Neural cell (in vitro differentiated cells): ENCODE results near the gene GLT1D1. TPM values are rescaled to one million over a fixed set of nuclear protein-coding genes. Genes with fewer than 3 reads are reported as not detected.

Experiments used
- H2AFZ ChIP-seq: fragments of 200-600, 300-800 bp; sonication (generic), shearing (Covaris generic); 2 replicates; pipeline ENCODE4 v1.6.0; 2014; ENCODE audit warnings: low read depth, mild to moderate bottlenecking, antibody characterized with exemption, low read length, moderate library complexity
- H3F3A ChIP-seq: fragments of 200-600 bp; shearing (Covaris generic); 2 replicates; pipeline ENCODE4 v1.6.1; 2016; ENCODE audit warnings: mild to moderate bottlenecking, moderate library complexity, mixed read lengths, antibody characterized with exemption, low read length; ENCODE audit not compliant: insufficient read depth, poor library complexity, severe bottlenecking
- H3K27ac ChIP-seq: fragments of 200-600, 300-800 bp; sonication (generic), shearing (Covaris generic); 2 replicates; pipeline ENCODE4 v1.5.1; 2014; ENCODE audit warnings: mild to moderate bottlenecking, low read length, moderate library complexity
- H3K27me3 ChIP-seq: fragments of 300-800, 200-600 bp; sonication (generic), shearing (Covaris generic); 2 replicates; pipeline ENCODE4 v1.6.0; 2014; ENCODE audit warnings: mild to moderate bottlenecking, low read depth, low read length, moderate library complexity; ENCODE audit not compliant: insufficient read depth
- H3K36me3 ChIP-seq: fragments of 300-800, 200-600 bp; sonication (generic), shearing (Covaris generic); 2 replicates; pipeline ENCODE4 v1.5.1; 2014; ENCODE audit warnings: mild to moderate bottlenecking, antibody characterized with exemption, low read length, moderate library complexity; ENCODE audit not compliant: insufficient read depth
- H3K4me2 ChIP-seq: fragments of 300-800, 200-600 bp; sonication (generic), shearing (Covaris generic); 2 replicates; pipeline ENCODE4 v1.6.0; 2014; ENCODE audit warnings: mild to moderate bottlenecking, low read length
- H3K4me3 ChIP-seq: fragments of 300-800, 200-600 bp; sonication (generic), shearing (Covaris generic); 2 replicates; pipeline ENCODE4 v1.5.1; 2014; ENCODE audit warnings: mild to moderate bottlenecking, low read length, moderate library complexity
- H3K79me2 ChIP-seq: fragments of 200-600 bp; shearing (Covaris generic); replicated peaks from 2 replicates; pipeline ENCODE4 v1.6.0; 2014; ENCODE audit warnings: mild to moderate bottlenecking, low read length, moderate library complexity; ENCODE audit not compliant: insufficient read depth
- H3K9ac ChIP-seq: fragments of 300-800, 200-600 bp; sonication (generic), shearing (Covaris generic); 2 replicates; pipeline ENCODE4 v1.6.1; 2016; ENCODE audit warnings: mild to moderate bottlenecking, low read length, mixed read lengths
- H3K9me2 ChIP-seq: fragments of 200-600 bp; shearing (Covaris generic); 2 replicates; pipeline ENCODE4 v1.6.1; 2016; ENCODE audit warnings: mild to moderate bottlenecking, low read length, mixed read lengths; ENCODE audit not compliant: insufficient read depth
- H3K9me3 ChIP-seq: fragments of 200-600, 300-800 bp; sonication (generic), shearing (Covaris generic); 2 replicates; pipeline ENCODE4 v1.6.1; 2016; ENCODE audit warnings: mild to moderate bottlenecking, mixed run types, low read length, moderate library complexity, mixed read lengths
- H4K20me1 ChIP-seq: fragments of 200-600 bp; shearing (Covaris generic); 2 replicates; pipeline ENCODE4 v1.6.1; 2016; ENCODE audit warnings: mild to moderate bottlenecking, mixed run types; ENCODE audit not compliant: insufficient read depth
- EP300 ChIP-seq: fragments of 450-650 bp; conservative IDR thresholded peaks from 2 replicates; pipeline ENCODE4 v1.6.1; 2014; ENCODE audit warnings: antibody characterized with exemption, mild to moderate bottlenecking, moderate library complexity; ENCODE audit not compliant: poor library complexity, severe bottlenecking
- EZH2 ChIP-seq: fragments of 200-600, 300-800 bp; shearing (Covaris generic), sonication (generic); IDR thresholded peaks from 2 replicates; pipeline ENCODE4 v1.6.1; 2014; ENCODE audit warnings: antibody characterized with exemption, low read length, borderline replicate concordance, mild to moderate bottlenecking; ENCODE audit not compliant: insufficient read depth, poor library complexity, severe bottlenecking
- MXI1 ChIP-seq: fragments of 450-650 bp; conservative IDR thresholded peaks from 2 replicates; pipeline ENCODE4 v1.6.1; 2014; ENCODE audit warnings: antibody characterized with exemption, mild to moderate bottlenecking; ENCODE audit not compliant: poor library complexity, severe bottlenecking
- RAD21 ChIP-seq: fragments of 450-650 bp; conservative IDR thresholded peaks from 2 replicates; pipeline ENCODE4 v1.6.1; 2014; ENCODE audit warnings: antibody characterized with exemption, mild to moderate bottlenecking, moderate library complexity
- SMC3 ChIP-seq: fragments of 450-650 bp; conservative IDR thresholded peaks from 2 replicates; pipeline ENCODE4 v1.6.1; 2014; ENCODE audit warnings: antibody characterized with exemption, mild to moderate bottlenecking, moderate library complexity; ENCODE audit not compliant: poor library complexity
- TAF1 ChIP-seq: IDR thresholded peaks from 2 replicates; pipeline ENCODE4 v1.6.1; 2012; ENCODE audit warnings: low read depth
- polyA plus RNA-seq: library from polyadenylated mRNA; depleted of rRNA; stranded (reverse); fragments of >200 nt; gene quantifications from 2 replicates; pipeline ENCODE4 v1.2.3, GENCODE V29; 2014
- TF ChIP-seq, protein P1 (sequence below): fragments of 450-650 bp; IDR thresholded peaks from 2 replicates; pipeline ENCODE4 v1.5.1; 2014; ENCODE audit warnings: antibody characterized with exemption, mild to moderate bottlenecking, moderate library complexity; ENCODE audit not compliant: poor library complexity, severe bottlenecking
- TF ChIP-seq, protein P2 (sequence below): IDR thresholded peaks from 2 replicates; pipeline ENCODE4 v1.6.1; 2012; ENCODE audit warnings: borderline replicate concordance

Gene GLT1D1
- polyA plus RNA-seq, 1 donor from 2014 or later: 3.9 TPM

DNA sequence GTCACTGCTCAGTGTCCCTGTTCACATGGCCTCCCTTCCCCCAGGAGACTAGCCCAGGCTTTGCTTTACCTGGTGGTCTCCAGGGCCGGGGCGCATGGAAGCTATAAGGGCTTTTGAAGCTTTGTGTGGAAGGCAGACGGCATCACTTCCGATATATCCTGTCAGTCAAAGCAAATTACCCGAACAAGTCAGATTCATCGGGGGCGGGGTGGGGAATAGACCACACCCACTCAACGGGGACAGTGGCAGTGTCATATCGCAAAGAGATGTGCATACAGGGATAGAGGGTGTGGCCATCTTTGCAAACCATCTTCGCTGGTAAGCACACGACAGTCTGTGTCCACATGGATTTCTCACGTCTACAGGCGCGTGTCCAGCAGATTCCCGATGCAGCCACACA, 127.3 kb downstream of the GLT1D1 start:
- no peak overlapping the region for H2AFZ ChIP-seq
- no peak for TF ChIP-seq RAD21
- no peaks in the 10 kb centered on the region for H3K27me3 ChIP-seq
- H3K36me3 ChIP-seq: no peaks in the 10 kb centered on the region
- H3K79me2 ChIP-seq: no peaks in the 10 kb centered on the region
- no peaks in the 10 kb centered on the region for H3K9me3 ChIP-seq
- no peaks in the 10 kb centered on the region for H3K9me2 ChIP-seq
- H3K4me3 ChIP-seq: no peak overlapping the region
- H4K20me1 ChIP-seq: no peaks in the 10 kb centered on the region
- no peak overlapping the region for H3K27ac ChIP-seq
- no peaks in the 10 kb centered on the region for H3F3A ChIP-seq
- no peak overlapping the region for H3K9ac ChIP-seq
- H3K4me2 ChIP-seq: no peak overlapping the region

DNA sequence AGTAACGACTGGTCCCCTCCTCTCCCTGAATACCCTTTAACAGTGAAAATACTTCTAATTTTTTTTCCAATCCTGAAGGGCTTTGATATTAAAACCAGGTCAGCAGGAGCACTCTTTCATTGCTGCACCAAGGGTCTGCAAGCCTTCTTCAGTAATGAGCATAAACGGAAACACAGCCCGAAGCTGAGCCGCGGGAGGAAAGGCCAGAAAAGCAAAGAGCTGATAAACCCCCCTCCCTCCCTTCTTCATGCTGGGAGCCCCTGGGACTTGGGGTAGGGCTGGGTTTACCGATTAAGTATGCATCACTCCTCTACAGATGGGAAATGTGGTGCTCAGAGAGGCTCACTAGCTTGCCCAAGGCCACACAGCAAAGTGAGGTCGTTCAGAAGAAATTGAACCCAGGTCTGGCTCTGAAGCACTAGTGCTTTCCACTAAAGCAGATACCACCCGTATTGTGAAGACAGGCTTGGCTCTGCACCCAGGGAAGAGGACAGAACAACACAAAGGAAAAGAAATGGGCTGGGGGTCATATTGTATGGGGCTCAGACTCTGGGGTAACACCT, 128.8 kb downstream of the GLT1D1 start:
- H3K36me3 ChIP-seq: no peaks in the 10 kb centered on the region
- H3K4me2 ChIP-seq: no peak overlapping the region
- no peak overlapping the region for H3K27ac ChIP-seq
- H3K4me3 ChIP-seq: no peak overlapping the region
- no peaks in the 10 kb centered on the region for H3K9me2 ChIP-seq
- H3K9ac ChIP-seq: no peak overlapping the region
- no peak overlapping the region for H2AFZ ChIP-seq
- no peak for TF ChIP-seq EZH2
- TF ChIP-seq SMC3: no peak
- H4K20me1 ChIP-seq: no peaks in the 10 kb centered on the region
- H3K27me3 ChIP-seq: no peaks in the 10 kb centered on the region
- no peaks in the 10 kb centered on the region for H3K9me3 ChIP-seq
- no peaks in the 10 kb centered on the region for H3K79me2 ChIP-seq
- H3F3A ChIP-seq: no peaks in the 10 kb centered on the region

DNA sequence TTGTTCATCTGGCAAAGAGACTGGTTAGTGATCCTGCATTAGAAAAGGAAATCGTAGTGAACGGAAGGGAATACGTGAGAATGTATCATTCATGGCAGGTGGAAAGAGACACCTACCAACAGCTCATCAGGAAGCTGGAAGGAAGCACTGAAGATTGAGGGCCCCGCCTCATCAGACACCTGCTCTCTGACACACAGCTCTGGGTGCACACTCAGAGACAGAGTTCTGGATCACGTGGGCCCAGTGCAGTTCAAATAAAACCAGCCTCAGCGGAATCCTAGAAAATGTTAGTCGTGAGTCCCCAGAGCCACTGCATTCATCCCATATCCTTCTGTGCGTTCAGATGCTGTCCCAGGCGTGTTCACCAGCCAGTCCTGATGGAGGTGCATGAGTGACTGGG, 129.7 kb downstream of the GLT1D1 start:
- Histone ChIP-seq H3K9me2 (no peaks in the 10 kb centered on the region), H4K20me1 (no peaks in the 10 kb centered on the region), H3K27me3 (no peaks in the 10 kb centered on the region), H3K4me3 (no peak overlapping the region), H3F3A (no peaks in the 10 kb centered on the region), H2AFZ (no peak overlapping the region), H3K27ac (no peak overlapping the region), H3K4me2 (no peak overlapping the region), H3K79me2 (no peaks in the 10 kb centered on the region), H3K9me3 (no peaks in the 10 kb centered on the region), H3K9ac (no peak overlapping the region), H3K36me3 (no peaks in the 10 kb centered on the region)
- TF ChIP-seq RAD21 (no peak), EP300 (no peak), TAF1 (no peak), EZH2 (no peak), MXI1 (no peak)
- TF ChIP-seq, protein P1, sequence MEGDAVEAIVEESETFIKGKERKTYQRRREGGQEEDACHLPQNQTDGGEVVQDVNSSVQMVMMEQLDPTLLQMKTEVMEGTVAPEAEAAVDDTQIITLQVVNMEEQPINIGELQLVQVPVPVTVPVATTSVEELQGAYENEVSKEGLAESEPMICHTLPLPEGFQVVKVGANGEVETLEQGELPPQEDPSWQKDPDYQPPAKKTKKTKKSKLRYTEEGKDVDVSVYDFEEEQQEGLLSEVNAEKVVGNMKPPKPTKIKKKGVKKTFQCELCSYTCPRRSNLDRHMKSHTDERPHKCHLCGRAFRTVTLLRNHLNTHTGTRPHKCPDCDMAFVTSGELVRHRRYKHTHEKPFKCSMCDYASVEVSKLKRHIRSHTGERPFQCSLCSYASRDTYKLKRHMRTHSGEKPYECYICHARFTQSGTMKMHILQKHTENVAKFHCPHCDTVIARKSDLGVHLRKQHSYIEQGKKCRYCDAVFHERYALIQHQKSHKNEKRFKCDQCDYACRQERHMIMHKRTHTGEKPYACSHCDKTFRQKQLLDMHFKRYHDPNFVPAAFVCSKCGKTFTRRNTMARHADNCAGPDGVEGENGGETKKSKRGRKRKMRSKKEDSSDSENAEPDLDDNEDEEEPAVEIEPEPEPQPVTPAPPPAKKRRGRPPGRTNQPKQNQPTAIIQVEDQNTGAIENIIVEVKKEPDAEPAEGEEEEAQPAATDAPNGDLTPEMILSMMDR: no peak
- TF ChIP-seq, protein P2, sequence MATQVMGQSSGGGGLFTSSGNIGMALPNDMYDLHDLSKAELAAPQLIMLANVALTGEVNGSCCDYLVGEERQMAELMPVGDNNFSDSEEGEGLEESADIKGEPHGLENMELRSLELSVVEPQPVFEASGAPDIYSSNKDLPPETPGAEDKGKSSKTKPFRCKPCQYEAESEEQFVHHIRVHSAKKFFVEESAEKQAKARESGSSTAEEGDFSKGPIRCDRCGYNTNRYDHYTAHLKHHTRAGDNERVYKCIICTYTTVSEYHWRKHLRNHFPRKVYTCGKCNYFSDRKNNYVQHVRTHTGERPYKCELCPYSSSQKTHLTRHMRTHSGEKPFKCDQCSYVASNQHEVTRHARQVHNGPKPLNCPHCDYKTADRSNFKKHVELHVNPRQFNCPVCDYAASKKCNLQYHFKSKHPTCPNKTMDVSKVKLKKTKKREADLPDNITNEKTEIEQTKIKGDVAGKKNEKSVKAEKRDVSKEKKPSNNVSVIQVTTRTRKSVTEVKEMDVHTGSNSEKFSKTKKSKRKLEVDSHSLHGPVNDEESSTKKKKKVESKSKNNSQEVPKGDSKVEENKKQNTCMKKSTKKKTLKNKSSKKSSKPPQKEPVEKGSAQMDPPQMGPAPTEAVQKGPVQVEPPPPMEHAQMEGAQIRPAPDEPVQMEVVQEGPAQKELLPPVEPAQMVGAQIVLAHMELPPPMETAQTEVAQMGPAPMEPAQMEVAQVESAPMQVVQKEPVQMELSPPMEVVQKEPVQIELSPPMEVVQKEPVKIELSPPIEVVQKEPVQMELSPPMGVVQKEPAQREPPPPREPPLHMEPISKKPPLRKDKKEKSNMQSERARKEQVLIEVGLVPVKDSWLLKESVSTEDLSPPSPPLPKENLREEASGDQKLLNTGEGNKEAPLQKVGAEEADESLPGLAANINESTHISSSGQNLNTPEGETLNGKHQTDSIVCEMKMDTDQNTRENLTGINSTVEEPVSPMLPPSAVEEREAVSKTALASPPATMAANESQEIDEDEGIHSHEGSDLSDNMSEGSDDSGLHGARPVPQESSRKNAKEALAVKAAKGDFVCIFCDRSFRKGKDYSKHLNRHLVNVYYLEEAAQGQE: no peak
